Measurements from ENCODE around the gene NEK7. TPM values are rescaled to one million over a fixed set of nuclear protein-coding genes. Genes with fewer than 3 reads are reported as not detected.
A peak's percentile ranks its signal among the peaks of the same experiment; 100 is the strongest.

The NEK7 gene
- total RNA-seq, 1 donor from 2014 or later: 98.1 TPM

DNA sequence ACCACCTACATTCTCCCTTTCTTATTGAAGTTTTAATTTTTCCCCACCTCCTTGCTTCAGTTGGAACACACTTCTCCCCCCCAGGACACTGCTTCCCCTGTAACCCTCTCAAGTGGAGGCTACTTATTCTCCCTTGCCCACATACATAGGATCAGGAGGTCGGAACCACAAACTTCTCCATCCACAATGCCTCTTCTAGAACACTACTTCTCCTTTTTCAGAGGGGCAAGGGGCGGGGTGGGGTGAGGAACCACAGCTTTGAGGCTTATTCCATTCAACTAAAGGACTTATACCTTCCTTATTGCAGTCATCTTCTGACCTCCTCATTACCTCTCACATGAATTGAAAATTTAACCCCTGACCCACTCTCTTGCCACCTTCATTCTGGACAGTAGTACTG, 81.3 kb downstream of the NEK7 start:
- no peaks in the 10 kb centered on the region for H3K27me3 ChIP-seq (ENCODE audit: low read depth)
- no peaks in the 10 kb centered on the region for H3K36me3 ChIP-seq
- H3K4me3 ChIP-seq: no peak overlapping the region
- no peak overlapping the region for H3K27ac ChIP-seq
- intact Hi-C loops (cut with DNase I): no loop called here
- TF ChIP-seq, protein P1, sequence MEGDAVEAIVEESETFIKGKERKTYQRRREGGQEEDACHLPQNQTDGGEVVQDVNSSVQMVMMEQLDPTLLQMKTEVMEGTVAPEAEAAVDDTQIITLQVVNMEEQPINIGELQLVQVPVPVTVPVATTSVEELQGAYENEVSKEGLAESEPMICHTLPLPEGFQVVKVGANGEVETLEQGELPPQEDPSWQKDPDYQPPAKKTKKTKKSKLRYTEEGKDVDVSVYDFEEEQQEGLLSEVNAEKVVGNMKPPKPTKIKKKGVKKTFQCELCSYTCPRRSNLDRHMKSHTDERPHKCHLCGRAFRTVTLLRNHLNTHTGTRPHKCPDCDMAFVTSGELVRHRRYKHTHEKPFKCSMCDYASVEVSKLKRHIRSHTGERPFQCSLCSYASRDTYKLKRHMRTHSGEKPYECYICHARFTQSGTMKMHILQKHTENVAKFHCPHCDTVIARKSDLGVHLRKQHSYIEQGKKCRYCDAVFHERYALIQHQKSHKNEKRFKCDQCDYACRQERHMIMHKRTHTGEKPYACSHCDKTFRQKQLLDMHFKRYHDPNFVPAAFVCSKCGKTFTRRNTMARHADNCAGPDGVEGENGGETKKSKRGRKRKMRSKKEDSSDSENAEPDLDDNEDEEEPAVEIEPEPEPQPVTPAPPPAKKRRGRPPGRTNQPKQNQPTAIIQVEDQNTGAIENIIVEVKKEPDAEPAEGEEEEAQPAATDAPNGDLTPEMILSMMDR (IDR thresholded peaks at IDR 0.05): no peak
- ATAC-seq (peak; percentile 67 to 85), DNase-seq (peak; percentile 71)
- H3K9me3 ChIP-seq: no peaks in the 10 kb centered on the region
- H3K4me1 ChIP-seq: peaks cover 18% of the 10 kb centered on the region

DNA sequence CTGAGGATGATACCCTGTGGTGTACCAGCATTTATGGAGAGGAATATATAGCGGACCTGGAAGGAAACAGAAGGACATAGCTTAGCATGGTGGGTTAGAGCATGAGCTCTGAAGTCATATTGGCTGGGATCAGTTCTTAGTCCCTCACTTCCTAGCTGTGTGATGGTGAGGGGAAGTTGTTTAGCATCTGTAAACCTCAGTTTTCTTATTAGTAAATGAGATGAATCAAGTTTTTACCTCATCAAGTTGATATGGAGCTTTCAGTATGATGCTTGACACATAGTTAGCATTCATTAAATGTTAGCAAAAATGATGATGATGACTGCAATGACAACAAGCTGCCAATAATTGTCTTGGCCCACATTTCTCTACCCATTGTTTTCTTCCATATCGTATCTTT, 84.8 kb downstream of the NEK7 start:
- Histone ChIP-seq H3K36me3 (no peaks in the 10 kb centered on the region), H3K4me3 (no peak overlapping the region), H3K27ac (no peak overlapping the region), H3K9me3 (no peaks in the 10 kb centered on the region), H3K4me1 (peaks cover 3% of the 10 kb centered on the region), H3K27me3 (ENCODE audit: low read depth) (no peaks in the 10 kb centered on the region)
- DNase-seq (no peak), ATAC-seq (no peak)
- TF ChIP-seq, protein P1 (IDR thresholded peaks at IDR 0.05): no peak
- intact Hi-C loops (cut with DNase I): no loop called here

DNA sequence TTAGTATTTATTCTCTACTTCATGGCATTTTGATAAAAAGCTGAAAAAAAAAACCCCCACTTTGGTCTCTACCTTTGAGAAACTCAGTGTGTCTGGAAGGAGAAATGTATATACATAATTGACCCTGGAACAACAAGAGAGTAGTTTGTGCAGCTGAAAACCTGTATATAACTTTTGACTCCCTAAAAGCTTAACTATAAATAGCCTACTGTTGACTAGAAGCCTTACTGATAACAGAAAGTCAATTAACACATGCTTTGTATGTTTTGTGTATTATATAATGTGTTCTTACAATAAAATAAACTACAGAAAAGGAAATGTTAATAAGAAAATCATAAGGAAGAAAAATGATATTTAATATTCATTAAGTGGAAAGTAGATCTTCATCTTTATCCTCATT, 88.0 kb downstream of the NEK7 start:
- TF ChIP-seq, protein P1 (IDR thresholded peaks at IDR 0.05): no peak
- ATAC-seq: no peak
- intact Hi-C loops (cut with DNase I): no loop called here

DNA sequence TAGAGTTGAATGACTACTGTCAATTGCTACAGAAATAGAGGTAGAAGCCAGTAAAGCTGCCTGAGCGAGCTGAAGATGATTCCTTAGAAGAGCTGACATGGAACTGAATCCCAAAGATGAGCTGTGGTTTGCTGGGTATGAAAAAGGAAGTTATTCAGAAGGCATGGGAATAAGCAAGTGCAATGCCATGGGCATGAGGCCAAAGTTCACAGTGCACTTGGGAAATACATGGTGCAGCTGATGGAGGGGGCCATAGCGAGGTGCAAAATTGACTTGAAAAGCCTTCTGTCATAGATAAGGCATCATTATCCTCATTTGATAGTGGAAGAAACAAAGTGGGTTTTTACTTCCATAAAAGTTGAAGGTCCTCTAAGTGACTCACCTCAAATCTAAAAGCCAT, 88.6 kb downstream of the NEK7 start:
- TF ChIP-seq, protein P1 (IDR thresholded peaks at IDR 0.05): no peak
- intact Hi-C loops (cut with DNase I): no loop called here
- ATAC-seq: no peak

More for the DNA sequence above, 88.0 kb downstream of the NEK7 start:
- no peaks in the 10 kb centered on the region for H3K27me3 ChIP-seq (ENCODE audit: low read depth)
- H3K4me1 ChIP-seq: no peaks in the 10 kb centered on the region
- no peak overlapping the region for H3K4me3 ChIP-seq
- no peak for DNase-seq
- no peaks in the 10 kb centered on the region for H3K36me3 ChIP-seq
- no peaks in the 10 kb centered on the region for H3K9me3 ChIP-seq
- H3K27ac ChIP-seq: no peak overlapping the region

DNA sequence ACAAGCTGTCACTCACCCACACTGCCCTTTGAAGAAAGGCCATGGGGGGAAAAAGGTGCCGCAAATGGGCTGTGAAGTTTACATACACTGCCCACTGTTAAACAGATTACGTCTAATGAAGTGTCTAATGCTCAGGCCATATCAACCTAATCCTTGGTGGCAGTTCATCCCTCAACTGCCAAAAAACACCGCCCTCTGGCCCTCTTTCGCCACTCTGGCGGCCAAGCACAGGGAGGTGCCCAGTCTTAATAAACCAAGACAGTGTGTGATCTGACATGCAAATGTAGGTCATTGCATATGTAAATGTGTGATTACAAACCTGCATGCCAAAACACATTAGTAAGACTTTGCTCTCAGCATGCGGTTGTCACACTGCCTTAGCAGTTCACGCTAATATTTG, 89.5 kb downstream of the NEK7 start:
- no peaks in the 10 kb centered on the region for H3K27me3 ChIP-seq (ENCODE audit: low read depth)
- TF ChIP-seq, protein P1 (IDR thresholded peaks at IDR 0.05): no peak
- no peaks in the 10 kb centered on the region for H3K36me3 ChIP-seq
- no peak for DNase-seq
- no peak overlapping the region for H3K27ac ChIP-seq
- intact Hi-C loops (cut with DNase I): no loop called here
- no peaks in the 10 kb centered on the region for H3K9me3 ChIP-seq
- no peaks in the 10 kb centered on the region for H3K4me1 ChIP-seq
- ATAC-seq: no peak
- H3K4me3 ChIP-seq: no peak overlapping the region

More for the DNA sequence above, 88.6 kb downstream of the NEK7 start:
- Histone ChIP-seq H3K27ac (no peak overlapping the region), H3K4me1 (no peaks in the 10 kb centered on the region), H3K27me3 (ENCODE audit: low read depth) (no peaks in the 10 kb centered on the region), H3K4me3 (no peak overlapping the region), H3K36me3 (no peaks in the 10 kb centered on the region), H3K9me3 (no peaks in the 10 kb centered on the region)
- no peak for DNase-seq

DNA sequence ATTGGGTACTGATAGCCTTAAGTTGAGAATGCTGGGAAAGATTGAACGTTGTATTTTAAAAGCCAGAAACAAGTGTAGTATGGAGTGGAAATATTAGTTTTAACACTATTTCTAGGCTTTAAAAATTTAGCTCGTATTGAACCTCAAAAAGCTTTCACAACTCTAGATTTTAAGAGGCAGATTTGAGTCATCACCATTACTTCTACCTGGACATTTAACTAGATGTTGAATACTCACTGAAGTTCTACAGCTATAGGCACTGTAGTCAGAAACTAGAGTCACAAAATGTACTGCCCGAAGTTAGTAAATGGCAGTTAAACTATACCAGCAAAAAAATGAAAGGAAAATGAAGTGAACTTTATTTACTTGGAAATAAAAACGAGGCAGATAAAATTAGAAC, 96.5 kb downstream of the NEK7 start:
- no peaks in the 10 kb centered on the region for H3K36me3 ChIP-seq
- H3K27me3 ChIP-seq (ENCODE audit: low read depth): no peaks in the 10 kb centered on the region
- H3K4me3 ChIP-seq: no peak overlapping the region
- H3K27ac ChIP-seq: no peak overlapping the region
- intact Hi-C loops (cut with DNase I): no loop called here
- DNase-seq (no peak), ATAC-seq (no peak)
- no peaks in the 10 kb centered on the region for H3K9me3 ChIP-seq
- H3K4me1 ChIP-seq: peaks cover 18% of the 10 kb centered on the region
- TF ChIP-seq, protein P1 (IDR thresholded peaks at IDR 0.05): no peak

All from lower lobe of right lung (tissue), 2 donors.